Endodermal cell (in vitro differentiated cells): ENCODE data around the gene CASK. TPM values are rescaled to one million over a fixed set of nuclear protein-coding genes. Genes with fewer than 3 reads are reported as not detected.

Source experiments
- DNase-seq: peaks from one replicate; pipeline ENCODE4 v3.0.0-alpha.2; 2017
- H3K27ac ChIP-seq: 2 replicates; pipeline ENCODE4 v1.5.1; 2013; ENCODE audit warnings: mild to moderate bottlenecking, low read depth, low read length, moderate library complexity
- H3K27me3 ChIP-seq: 2 replicates; pipeline ENCODE4 v1.6.1; 2013; ENCODE audit warnings: mild to moderate bottlenecking, low read length, moderate library complexity; ENCODE audit not compliant: insufficient read depth, control insufficient read depth, poor library complexity, severe bottlenecking
- H3K36me3 ChIP-seq: 2 replicates; pipeline ENCODE4 v1.7.0; 2013; ENCODE audit warnings: mild to moderate bottlenecking, low read length, moderate library complexity; ENCODE audit not compliant: control insufficient read depth, insufficient read depth
- H3K4me1 ChIP-seq: one replicate; pipeline ENCODE4 v1.7.0; 2013; ENCODE audit warnings: low read length; ENCODE audit not compliant: control insufficient read depth, insufficient read depth
- H3K4me3 ChIP-seq: 2 replicates; pipeline ENCODE4 v1.5.1; 2013; ENCODE audit warnings: mild to moderate bottlenecking, low read length, moderate library complexity
- H3K9ac ChIP-seq: 2 replicates; pipeline ENCODE4 v1.6.1; 2013; ENCODE audit warnings: mild to moderate bottlenecking, low read length, moderate library complexity; ENCODE audit not compliant: poor library complexity, severe bottlenecking; ENCODE audit errors: extremely low read depth
- H3K9me3 ChIP-seq: 2 replicates; pipeline ENCODE4 v1.6.1; 2013; ENCODE audit warnings: mild to moderate bottlenecking, low read length, moderate library complexity; ENCODE audit not compliant: control insufficient read depth
- H3K27ac Mint-ChIP-seq: 2 replicates; pipeline ENCODE4 v1.8.0; 2020; ENCODE audit warnings: mixed read lengths
- H3K27me3 Mint-ChIP-seq: 2 replicates; pipeline ENCODE4 v1.8.0; 2021; ENCODE audit warnings: mild to moderate bottlenecking, mixed read lengths; ENCODE audit not compliant: insufficient read depth
- H3K36me3 Mint-ChIP-seq: 2 replicates; pipeline ENCODE4 v1.8.0; 2020; ENCODE audit warnings: low read depth, mixed read lengths
- H3K4me1 Mint-ChIP-seq: 2 replicates; pipeline ENCODE4 v1.8.0; 2020; ENCODE audit warnings: mixed read lengths
- H3K4me3 Mint-ChIP-seq: 2 replicates; pipeline ENCODE4 v1.8.0; 2020; ENCODE audit warnings: mild to moderate bottlenecking, moderate library complexity, mixed read lengths
- H3K9me3 Mint-ChIP-seq: 2 replicates; pipeline ENCODE4 v1.8.0; 2020; ENCODE audit warnings: mild to moderate bottlenecking, mixed read lengths
- CTCF ChIP-seq: fragments of 200-600 bp; sonication (generic); conservative IDR thresholded peaks from 2 replicates; pipeline ENCODE4 v1.5.0; 2021; ENCODE audit warnings: antibody characterized with exemption, mild to moderate bottlenecking
- WGBS, 2 experiments: methylation state at CpG; one replicate each; pipeline versions ENCODE4 v1.1.5 to v1.1.7; 2013; ENCODE audit warnings: missing lambda C conversion rate in 2 of 2, mixed read lengths in 1 of 2; ENCODE audit not compliant: insufficient coverage in 1 of 2, insufficient read length in 1 of 2; 5-methylcytosine and 5-hydroxymethylcytosine counted together
- total RNA-seq, 2 donors: library from RNA; stranded (reverse); fragmentation: NEBNext Ultra II Directional in 1 of 2; extraction: Animal tissue kit (Norgen Biotek cat#: 25700) in 1 of 2; gene quantifications; 2 replicates in 1 of 2; 3 replicates in 1 of 2; pipeline ENCODE4 v1.2.1, GENCODE V29; 2021

CASK gene
- total RNA-seq, 2 donors from 2014 or later, result 79.1 to 87.1 TPM

GRCh38 chrX:41705680-41706374 lies 217.5 kb downstream of the CASK start:
- 98 to 100% methylated on average over 2 to 3 of the region's 3 CpGs for WGBS, 2 experiments
- no peak overlapping the region for H3K9ac ChIP-seq
- no peak for TF ChIP-seq CTCF
- Mint-ChIP-seq H3K9me3 (peaks cover 35% of the 10 kb centered on the region), H3K27me3 (no peaks in the 10 kb centered on the region), H3K36me3 (peaks cover 4% of the 10 kb centered on the region), H3K4me3 (no peak overlapping the region), H3K4me1 (no peaks in the 10 kb centered on the region), H3K27ac (no peak overlapping the region)
- no peak overlapping the region for H3K27ac ChIP-seq
- H3K4me3 ChIP-seq, result no peak overlapping the region
- H3K27me3 ChIP-seq, result no peaks in the 10 kb centered on the region
- H3K9me3 ChIP-seq, result no peaks in the 10 kb centered on the region
- DNase-seq, result no peak
- no peaks in the 10 kb centered on the region for H3K36me3 ChIP-seq
- no peaks in the 10 kb centered on the region for H3K4me1 ChIP-seq

DNA sequence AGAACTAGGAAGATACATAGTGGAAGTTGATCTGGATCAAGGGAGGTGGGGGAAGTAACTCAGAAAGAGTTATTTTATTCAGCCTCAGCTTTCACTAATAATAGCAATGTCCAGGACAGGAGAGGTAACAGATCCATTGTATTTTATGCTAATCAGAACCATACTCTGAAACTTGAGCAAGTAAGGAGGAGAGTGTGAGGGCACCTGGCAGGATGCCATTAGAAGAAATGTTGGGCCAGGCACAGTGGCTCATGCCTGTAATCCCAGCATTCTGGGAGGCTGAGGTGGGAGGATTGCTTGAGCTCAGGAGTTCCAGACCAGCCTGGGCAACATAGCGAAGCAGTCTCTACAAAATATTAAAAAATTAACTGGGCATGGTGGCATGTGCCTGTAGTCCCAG lies 218.3 kb downstream of the CASK start:
- Histone ChIP-seq H3K36me3 (no peaks in the 10 kb centered on the region), H3K9ac (no peak overlapping the region), H3K27ac (no peak overlapping the region), H3K4me3 (no peak overlapping the region), H3K4me1 (no peaks in the 10 kb centered on the region), H3K27me3 (no peaks in the 10 kb centered on the region), H3K9me3 (no peaks in the 10 kb centered on the region)
- TF ChIP-seq CTCF, result no peak
- DNase-seq, result no peak
- WGBS, 2 experiments, result 100% methylated on average over 1 of the region's 1 CpG; no CpG with 5 or more reads in 1 of the 2 experiments
- peaks cover 35% of the 10 kb centered on the region for H3K9me3 Mint-ChIP-seq
- no peak overlapping the region for H3K27ac Mint-ChIP-seq
- H3K36me3 Mint-ChIP-seq, result peaks cover 4% of the 10 kb centered on the region
- H3K27me3 Mint-ChIP-seq, result no peaks in the 10 kb centered on the region
- no peak overlapping the region for H3K4me3 Mint-ChIP-seq
- no peaks in the 10 kb centered on the region for H3K4me1 Mint-ChIP-seq

DNA sequence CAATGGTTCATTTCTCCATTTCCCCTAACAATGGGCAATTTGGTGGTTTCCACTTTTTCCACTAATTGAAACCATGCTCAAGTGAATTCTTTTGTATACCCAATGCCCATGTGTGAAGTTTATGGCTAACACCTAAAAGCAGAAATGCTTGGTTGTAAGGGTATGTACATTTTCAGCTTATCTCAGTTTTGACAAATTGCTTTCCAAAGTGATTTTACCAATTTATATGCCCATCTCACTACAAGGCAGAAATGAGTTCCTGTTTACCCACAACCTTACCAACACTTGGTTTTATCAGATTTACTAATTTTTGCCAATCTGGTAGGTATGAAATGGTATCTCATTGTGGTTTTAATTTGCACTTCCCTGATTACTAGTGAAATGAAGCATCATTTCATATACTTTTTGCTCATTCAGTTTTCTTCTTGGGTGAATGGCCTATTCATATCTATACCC lies 219.8 kb downstream of the CASK start:
- Histone ChIP-seq H3K9ac (no peak overlapping the region), H3K27me3 (no peaks in the 10 kb centered on the region), H3K36me3 (no peaks in the 10 kb centered on the region), H3K27ac (no peak overlapping the region), H3K9me3 (no peaks in the 10 kb centered on the region), H3K4me3 (no peak overlapping the region), H3K4me1 (no peaks in the 10 kb centered on the region)
- Mint-ChIP-seq H3K27me3 (no peaks in the 10 kb centered on the region), H3K4me1 (no peaks in the 10 kb centered on the region), H3K27ac (no peak overlapping the region), H3K9me3 (peaks cover 29% of the 10 kb centered on the region), H3K4me3 (no peak overlapping the region), H3K36me3 (peaks cover 4% of the 10 kb centered on the region)
- no peak for TF ChIP-seq CTCF
- DNase-seq, result no peak
